Esophagus muscularis mucosa (tissue), 2 donors: ENCODE data around the gene SAMD5.

Experiments
- POLR2A ChIP-seq: fragments of 450-650 bp; IDR thresholded peaks from one replicate; pipeline ENCODE4 v1.6.1; 2017; ENCODE audit warnings: antibody characterized with exemption, moderate library complexity, mild to moderate bottlenecking, low read depth
- POLR2AphosphoS5 ChIP-seq, 2 donors: sonication (generic); formaldehyde crosslinking; IDR thresholded peaks; one replicate each; pipeline ENCODE4 v1.6.1; 2017; ENCODE audit warnings: antibody characterized with exemption in 2 of 2

DNA sequence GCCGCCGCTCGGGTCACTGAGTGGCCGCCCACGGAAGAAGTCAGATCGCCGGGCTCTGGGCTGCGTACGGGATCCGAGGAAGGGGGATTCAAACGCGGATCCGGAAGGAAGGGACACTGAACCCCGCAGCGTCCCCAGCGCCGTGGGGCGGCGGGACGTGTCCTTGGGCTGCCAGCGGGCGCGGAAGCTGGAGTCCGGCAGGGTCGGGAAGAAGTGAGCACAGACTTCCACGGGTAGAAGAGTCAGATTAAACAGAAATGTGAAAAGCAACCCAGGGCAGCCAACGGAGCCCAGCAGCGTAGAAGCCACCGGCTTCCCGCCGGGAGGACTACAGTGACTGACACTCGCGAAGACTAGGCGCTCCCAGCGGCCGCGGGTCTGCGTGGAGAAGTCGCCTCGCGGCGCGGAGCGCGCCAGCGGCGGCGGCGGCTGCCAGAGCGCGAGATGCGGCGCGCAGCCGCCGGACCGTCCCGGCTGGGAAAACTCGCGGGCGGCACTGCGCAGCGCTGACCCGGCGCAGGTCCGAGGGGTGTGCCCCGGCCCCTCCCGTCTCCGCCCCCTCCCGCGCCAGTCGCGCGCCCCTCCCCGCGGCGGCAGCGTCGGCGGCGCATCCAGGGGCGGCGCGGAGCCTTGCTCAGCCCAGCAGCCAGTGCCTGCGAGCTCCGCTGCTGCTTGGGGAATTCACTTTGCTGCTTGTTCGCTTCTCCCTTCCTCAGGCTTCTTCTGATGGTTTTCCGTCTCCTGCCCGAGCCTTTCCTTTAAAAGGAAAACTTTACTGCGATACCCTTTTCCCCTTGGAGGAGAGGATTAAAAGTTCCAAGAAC lies at the start of gene SAMD5:
- no peak for TF ChIP-seq POLR2AphosphoS5 (IDR thresholded peaks at IDR 0.05)
- no peak for TF ChIP-seq POLR2A
